K562 (cell line): ENCODE results near the gene REEP2. TPM values are rescaled to one million over a fixed set of nuclear protein-coding genes. Genes with fewer than 3 reads are reported as not detected.

Experiments used
- MLLT1 ChIP-seq, 2 experiments: fragments of 450-650 bp; IDR thresholded peaks; 2 replicates each; pipeline ENCODE4 v1.6.1; 2016
- RAD21 ChIP-seq, 2 experiments: fragments of 250-450 bp in 1 of 2; fragments of 450-650 bp in 1 of 2; sonication (Bioruptor Pico) in 1 of 2; formaldehyde crosslinking in 1 of 2; IDR thresholded peaks in 1 of 2; conservative IDR thresholded peaks in 1 of 2; 2 replicates each; pipeline versions ENCODE4 v1.4.0 to v1.8.0; 2020 to 2022; ENCODE audit warnings: mild to moderate bottlenecking in 2 of 2, moderate library complexity in 1 of 2
- SFPQ ChIP-seq: fragments of 200-400 bp; formaldehyde crosslinking; IDR thresholded peaks from 2 replicates; pipeline ENCODE4 v1.6.1; 2017; ENCODE audit warnings: mild to moderate bottlenecking, low read depth, low read length, moderate library complexity
- U2AF1 ChIP-seq: fragments of 200-400 bp; formaldehyde crosslinking; optimal IDR thresholded peaks from 2 replicates; pipeline ENCODE3; 2017; ENCODE audit warnings: mild to moderate bottlenecking, low read depth, low read length, moderate library complexity
- ZBTB2 ChIP-seq: fragments of 450-650 bp; IDR thresholded peaks from 2 replicates; pipeline ENCODE4 v1.6.1; 2016; ENCODE audit warnings: antibody characterized with exemption
- ZNF318 ChIP-seq, 2 experiments: fragments of 450-650 bp; IDR thresholded peaks; 2 replicates each; pipeline ENCODE4 v1.6.1; 2016; ENCODE audit warnings: mild to moderate bottlenecking in 2 of 2, borderline replicate concordance in 1 of 2, low read depth in 1 of 2, moderate library complexity in 1 of 2
- polyA plus RNA-seq, 8 experiments: library from polyadenylated mRNA; depleted of rRNA in 4 of 8; stranded (reverse) in 5 of 8; unstranded in 3 of 8; fragments of >200 nt; fragmentation: Nextera tagmentation in 2 of 8; fragmentation: Illumina TruSeq in 1 of 8; extraction: Ambion mirVana in 2 of 8; extraction: Trizol in 1 of 8; gene quantifications; 2 replicates each; pipeline versions ENCODE4 v1.2.1 to v1.2.3, GENCODE V29; 2011 to 2014; ENCODE audit warnings: inconsistent platforms in 1 of 8, missing spikeins in 1 of 8
- total RNA-seq, 7 experiments: library from RNA; depleted of rRNA in 6 of 7; stranded (reverse); fragments of >200 nt in 6 of 7; fragmentation: Illumina TruSeq in 2 of 7; extraction: Trizol in 2 of 7; gene quantifications; 2 replicates each; pipeline versions ENCODE4 v1.2.1 to v1.2.3, GENCODE V29; 2011 to 2021; ENCODE audit warnings: low replicate concordance in 1 of 7

Gene REEP2
- total and polyA plus RNA-seq, 9 of the 15 experiments (the other 6 are each of a cell fraction or from before 2014, with no cell fraction given), result 0.03 to 1.1 (median 0.12) TPM; not detected in 1

GRCh38 chr5:138464008-138464387, 25.1 kb downstream of the REEP2 start (continued):
- TF ChIP-seq SFPQ, result no peak
- TF ChIP-seq RAD21 (CRISPR knock-in tag; conservative IDR thresholded peaks at IDR 0.05 in 1 of 2, IDR thresholded peaks at IDR 0.05 in 1 of 2), result peak; percentile 79 to 91
- no peak for TF ChIP-seq MLLT1 (IDR thresholded peaks at IDR 0.05)
- no peak for TF ChIP-seq ZNF318 (IDR thresholded peaks at IDR 0.05; ENCODE audit: borderline replicate concordance in 1 of 2, low read depth in 1 of 2)
- TF ChIP-seq U2AF1, result peak; percentile 35
- TF ChIP-seq ZBTB2, result no peak; the same call in 1 of the 2 replicates
